Activated T-helper 1 cell treated with anti-CD3 and anti-CD28 coated beads, Interleukin-2, amount 50 U/mL, for 16 hours (primary cell): ENCODE measurements around the gene CDH5.
"Not testable (repeated sequence)": the region's sequence is repeated elsewhere in the genome, so short reads cannot be mapped to it uniquely, and the experiment has no call there.

Source experiments
- DNase-seq, 2 donors: peaks; one replicate each; pipeline ENCODE4 v3.0.0-alpha.2; 2020; ENCODE audit warnings: low read depth in 1 of 2, low spot score in 1 of 2

Gene CDH5

GRCh38 chr16:66434619-66435430 is 68.3 kb downstream of the CDH5 start:
- DNase-seq, result no peak

GRCh38 chr16:66435896-66436295 is 69.4 kb downstream of the CDH5 start:
- no peak for DNase-seq

- DNase-seq, result no peak
Measured at GRCh38 chr16:66437391-66437945, 71.0 kb downstream of the CDH5 start.

- DNase-seq, result no peak
Measured at GRCh38 chr16:66438536-66438935, 72.0 kb downstream of the CDH5 start.

DNA sequence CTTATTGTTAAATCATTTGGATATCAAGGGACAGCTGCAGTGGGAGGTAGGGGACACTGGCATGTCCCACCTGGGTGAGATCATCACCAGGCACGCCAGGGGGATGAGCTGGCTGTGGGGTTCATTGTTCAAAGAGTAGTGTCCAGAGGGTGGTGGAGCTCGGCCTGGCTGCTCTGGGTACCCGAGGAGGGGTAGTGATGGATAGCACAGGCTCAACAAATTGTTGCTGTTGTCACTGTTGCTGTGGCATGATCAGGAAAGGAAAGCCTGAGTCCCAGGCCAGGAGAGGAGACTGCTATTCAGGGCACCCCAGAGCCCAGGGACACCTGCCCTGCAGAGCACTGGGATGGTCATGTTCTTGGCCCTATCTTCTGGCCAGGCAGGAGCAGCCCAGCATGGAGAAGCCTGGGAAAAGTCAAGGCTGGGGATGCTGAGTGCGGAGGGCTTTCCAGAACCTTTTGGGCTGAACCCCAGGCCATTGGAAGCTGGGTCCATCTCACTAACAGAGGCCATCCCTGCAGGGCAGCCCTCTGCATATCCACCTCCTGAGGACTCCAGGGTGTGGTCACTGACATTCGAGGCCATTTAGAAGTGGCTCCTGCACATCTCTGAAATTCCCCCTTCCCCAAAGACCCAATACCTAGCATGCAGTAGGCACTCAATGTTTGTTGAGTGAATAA is 72.7 kb downstream of the CDH5 start:
- no peak for DNase-seq

DNA sequence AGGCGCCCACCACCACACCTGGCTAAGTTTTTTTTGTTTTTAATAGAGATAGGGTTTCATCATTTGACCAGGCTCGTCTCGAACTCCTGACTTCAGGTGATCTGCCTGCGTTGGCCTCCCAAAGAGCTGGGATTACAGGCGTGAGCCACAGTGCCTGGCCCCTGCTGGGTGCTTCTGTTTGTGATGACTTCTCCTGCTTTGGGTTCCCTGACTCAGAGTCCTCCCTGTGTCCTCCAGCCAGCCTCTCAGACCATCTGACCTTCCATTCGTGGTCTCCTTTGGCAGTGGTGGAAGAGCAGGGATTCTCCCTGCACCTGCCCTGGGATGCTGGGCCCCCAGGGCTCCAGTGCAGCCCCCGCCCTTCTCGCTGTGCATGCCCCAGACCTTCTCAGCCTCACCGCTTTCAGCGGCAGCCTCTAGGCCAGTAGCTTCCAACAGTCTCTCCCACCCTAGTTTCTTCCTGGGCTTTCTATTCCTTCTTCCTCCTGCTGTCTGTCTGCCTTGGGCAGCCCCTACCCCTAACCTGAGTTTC is 73.8 kb downstream of the CDH5 start:
- DNase-seq, result no peak

DNA sequence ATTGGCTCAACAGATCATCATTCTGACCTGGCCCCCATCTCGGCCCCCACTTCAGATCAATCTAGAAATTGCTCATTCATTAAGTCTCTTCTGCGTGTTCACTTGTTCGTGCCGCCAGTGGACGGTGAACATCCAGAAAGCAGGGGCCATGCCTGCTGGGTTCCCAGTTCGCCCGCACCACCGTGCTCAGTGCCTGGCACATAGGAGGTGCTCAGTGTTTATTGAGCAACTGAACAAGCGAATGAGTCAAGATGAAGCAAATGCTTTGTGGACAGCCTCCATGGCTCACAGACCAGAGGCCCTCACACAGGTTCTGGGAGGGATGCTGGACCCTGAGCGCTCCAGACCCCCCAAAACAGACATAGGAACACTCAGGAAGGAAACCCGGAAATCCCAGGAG is 74.5 kb downstream of the CDH5 start:
- no peak for DNase-seq

GRCh38 chr16:66441586-66442375 is 75.3 kb downstream of the CDH5 start:
- DNase-seq, result no peak

GRCh38 chr16:66442502-66443268 is 76.2 kb downstream of the CDH5 start:
- no peak for DNase-seq

DNA sequence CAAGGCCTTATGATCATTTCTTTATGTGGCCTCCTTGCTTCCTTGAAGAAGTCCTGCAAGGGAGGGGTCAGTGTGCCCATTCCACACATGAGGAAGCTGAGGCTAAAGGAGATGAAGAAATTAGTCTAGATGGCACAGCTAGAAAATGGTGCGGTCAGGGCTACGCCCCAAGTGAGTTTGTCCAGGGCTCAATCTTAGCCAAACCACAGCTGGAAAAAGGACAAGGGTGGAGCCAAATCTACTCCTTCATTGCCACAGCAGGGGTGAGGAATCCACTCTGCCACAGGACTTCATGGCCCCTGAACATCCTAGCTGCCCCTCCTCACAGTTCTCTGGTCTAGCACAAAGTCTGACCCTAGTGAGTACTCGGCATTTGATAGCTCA is 76.8 kb downstream of the CDH5 start:
- no peak for DNase-seq

GRCh38 chr16:66444049-66444481 is 77.6 kb downstream of the CDH5 start:
- no peak for DNase-seq

DNA sequence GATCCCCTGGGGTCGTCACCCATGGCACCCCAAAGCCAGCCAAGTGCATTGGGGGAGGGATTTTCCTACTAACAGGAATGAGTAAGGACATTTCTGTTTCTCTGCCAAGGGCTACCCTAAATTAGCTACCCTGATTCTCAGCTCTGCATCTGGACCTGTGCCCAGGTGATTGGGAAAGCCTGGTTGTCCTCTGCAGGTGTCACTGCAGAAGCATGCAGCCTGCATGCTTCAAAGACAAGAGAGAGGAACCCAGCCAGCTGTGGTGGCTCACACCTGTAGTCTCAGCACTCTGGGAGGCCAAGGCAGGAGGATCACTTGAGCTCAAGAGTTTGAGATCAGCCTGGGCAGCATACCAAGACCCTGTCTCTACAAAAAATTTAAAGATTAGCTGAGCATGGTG is 80.2 kb downstream of the CDH5 start:
- DNase-seq, result no peak

- DNase-seq, result no peak
Measured at GRCh38 chr16:66447491-66447890, 81.0 kb downstream of the CDH5 start.

DNA sequence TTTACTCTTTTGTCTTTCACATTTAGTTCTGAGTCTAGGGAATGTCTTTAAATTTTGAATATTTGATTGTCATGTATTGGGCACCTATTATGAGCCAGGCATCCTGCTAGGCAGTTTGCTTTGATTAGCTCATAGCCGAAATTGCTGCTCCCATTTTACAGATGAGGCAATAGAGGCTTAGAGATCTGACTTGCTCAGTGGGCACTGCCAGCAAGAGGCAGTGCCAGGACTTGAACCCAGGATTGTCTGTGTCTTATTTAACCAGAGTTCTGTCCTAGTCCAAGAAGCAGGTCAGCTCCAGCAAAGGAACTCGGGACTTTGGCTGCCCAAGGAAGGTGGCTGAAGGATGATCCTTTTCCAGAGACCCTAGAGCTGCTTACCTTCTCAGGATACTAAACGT is 85.1 kb downstream of the CDH5 start:
- DNase-seq, result no peak

- not testable (repeated sequence) for DNase-seq
Measured at GRCh38 chr16:66453230-66453629, 86.7 kb downstream of the CDH5 start.
